Measurements from ENCODE around the gene VPS8.

GRCh38 chr3:185057829-185058228 is 245.9 kb downstream of the VPS8 start:
- TF ChIP-seq POLR2A (IDR thresholded peaks at IDR 0.05; ENCODE audit: low read depth) (no peak), CTCF (IDR thresholded peaks at IDR 0.05) (no peak), POLR2AphosphoS5 (IDR thresholded peaks at IDR 0.05) (no peak)
